Measurements from ENCODE around the gene GRM3. TPM values are rescaled to one million over a fixed set of nuclear protein-coding genes. Genes with fewer than 3 reads are reported as not detected.

GRM3 gene
- total RNA-seq, 2 experiments from 2014 or later, result not detected

DNA sequence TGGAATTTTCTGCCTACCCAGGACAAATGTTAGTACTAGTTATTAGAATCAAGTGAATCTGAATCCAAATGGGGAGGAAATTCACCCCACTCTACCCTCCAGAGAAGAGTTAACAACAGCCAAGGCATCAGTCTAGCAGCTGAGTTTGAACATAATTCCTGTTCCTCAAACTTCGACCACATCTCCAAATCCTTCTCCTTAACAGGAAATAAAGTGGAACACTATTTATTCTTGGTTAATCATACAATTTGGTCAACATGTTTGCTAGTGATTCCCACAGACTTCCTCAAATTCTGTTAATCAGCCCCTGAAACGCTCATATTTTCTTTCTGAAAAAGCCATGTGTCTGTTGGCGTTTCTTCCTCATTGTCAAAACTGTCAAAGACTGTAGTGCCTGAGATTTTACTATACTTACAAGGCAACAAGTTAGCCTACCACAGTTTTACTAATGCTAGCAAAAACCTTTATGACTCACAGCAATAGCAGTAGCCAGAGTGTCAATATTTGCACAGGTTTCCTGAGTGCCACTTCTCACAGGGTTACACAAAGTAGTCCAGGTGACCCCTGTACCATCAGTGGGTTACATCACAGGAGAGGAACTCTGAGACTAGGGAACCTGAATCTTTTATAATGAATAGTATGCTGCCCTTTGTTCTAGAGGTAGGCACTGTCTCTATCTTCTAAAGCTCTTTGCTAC is 202.9 kb downstream of the GRM3 start:
- TF ChIP-seq EZH2phosphoT487 (IDR thresholded peaks at IDR 0.05; ENCODE audit: borderline replicate concordance, low read depth, low read length), result no peak
- TF ChIP-seq, protein P1, sequence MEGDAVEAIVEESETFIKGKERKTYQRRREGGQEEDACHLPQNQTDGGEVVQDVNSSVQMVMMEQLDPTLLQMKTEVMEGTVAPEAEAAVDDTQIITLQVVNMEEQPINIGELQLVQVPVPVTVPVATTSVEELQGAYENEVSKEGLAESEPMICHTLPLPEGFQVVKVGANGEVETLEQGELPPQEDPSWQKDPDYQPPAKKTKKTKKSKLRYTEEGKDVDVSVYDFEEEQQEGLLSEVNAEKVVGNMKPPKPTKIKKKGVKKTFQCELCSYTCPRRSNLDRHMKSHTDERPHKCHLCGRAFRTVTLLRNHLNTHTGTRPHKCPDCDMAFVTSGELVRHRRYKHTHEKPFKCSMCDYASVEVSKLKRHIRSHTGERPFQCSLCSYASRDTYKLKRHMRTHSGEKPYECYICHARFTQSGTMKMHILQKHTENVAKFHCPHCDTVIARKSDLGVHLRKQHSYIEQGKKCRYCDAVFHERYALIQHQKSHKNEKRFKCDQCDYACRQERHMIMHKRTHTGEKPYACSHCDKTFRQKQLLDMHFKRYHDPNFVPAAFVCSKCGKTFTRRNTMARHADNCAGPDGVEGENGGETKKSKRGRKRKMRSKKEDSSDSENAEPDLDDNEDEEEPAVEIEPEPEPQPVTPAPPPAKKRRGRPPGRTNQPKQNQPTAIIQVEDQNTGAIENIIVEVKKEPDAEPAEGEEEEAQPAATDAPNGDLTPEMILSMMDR (conservative IDR thresholded peaks at IDR 0.05; ENCODE audit: low read length), result no peak
- H3K36me3 ChIP-seq (ENCODE audit: insufficient read depth, low read length), result no peaks in the 10 kb centered on the region
- H3K4me1 ChIP-seq (ENCODE audit: insufficient read depth, low read length, poor library complexity, severe bottlenecking), result no peaks in the 10 kb centered on the region
- H3K4me2 ChIP-seq (ENCODE audit: low read length), result no peak overlapping the region
- no peaks in the 10 kb centered on the region for H3K9me3 ChIP-seq (ENCODE audit: low read length)
- DNase-seq (ENCODE audit: low spot score), result no peak
- no peak overlapping the region for H3K4me3 ChIP-seq (ENCODE audit: low read depth, low read length, poor library complexity, severe bottlenecking)
- ChIA-PET POLR2A (no interaction called here), CTCF (ENCODE audit: unreplicated experiment) (no interaction called here)
- BruUV-seq (replicated peaks), result no TSS peak
- intact Hi-C loops (cut with micrococcal nuclease; ENCODE audit: unreplicated experiment), result no loop called here
- H3K27ac ChIP-seq (ENCODE audit: low read depth, low read length, poor library complexity, severe bottlenecking), result no peak overlapping the region
- H4K20me1 ChIP-seq (ENCODE audit: insufficient read depth, low read length), result no peaks in the 10 kb centered on the region
- no peak overlapping the region for H2AFZ ChIP-seq (ENCODE audit: low read length)
- no peaks in the 10 kb centered on the region for H3K79me2 ChIP-seq (ENCODE audit: insufficient read depth, low read depth, low read length)
- no peaks in the 10 kb centered on the region for H3K9me2 ChIP-seq (ENCODE audit: insufficient read depth, low read length)

DNA sequence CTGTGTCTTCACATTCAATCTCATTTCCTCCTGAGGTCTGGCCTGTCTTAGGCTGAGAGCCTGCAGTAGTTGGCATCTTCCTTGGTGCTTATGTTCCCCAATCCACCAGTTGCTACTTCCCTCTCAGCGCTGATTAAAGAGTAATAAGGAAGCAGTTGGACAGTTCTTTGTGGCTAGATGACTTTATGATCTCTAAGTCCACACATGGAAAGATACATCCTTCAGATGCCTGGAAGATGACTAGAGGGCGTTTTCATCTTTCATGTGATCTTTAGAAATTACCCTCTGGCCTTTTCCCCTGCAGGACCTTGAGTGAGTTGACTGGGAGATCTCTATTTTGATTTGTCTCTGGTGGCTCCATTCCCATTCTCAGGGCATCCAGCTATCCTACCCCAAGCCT is 204.5 kb downstream of the GRM3 start:
- ChIA-PET POLR2A (no interaction called here), CTCF (ENCODE audit: unreplicated experiment) (no interaction called here)
- H4K20me1 ChIP-seq (ENCODE audit: insufficient read depth, low read length), result no peaks in the 10 kb centered on the region
- no peaks in the 10 kb centered on the region for H3K79me2 ChIP-seq (ENCODE audit: insufficient read depth, low read depth, low read length)
- H3K4me3 ChIP-seq (ENCODE audit: low read depth, low read length, poor library complexity, severe bottlenecking), result no peak overlapping the region
- H3K9me2 ChIP-seq (ENCODE audit: insufficient read depth, low read length), result no peaks in the 10 kb centered on the region
- DNase-seq (ENCODE audit: low spot score), result no peak
- H3K27ac ChIP-seq (ENCODE audit: low read depth, low read length, poor library complexity, severe bottlenecking), result no peak overlapping the region
- no peaks in the 10 kb centered on the region for H3K36me3 ChIP-seq (ENCODE audit: insufficient read depth, low read length)
- no peak overlapping the region for H3K4me2 ChIP-seq (ENCODE audit: low read length)
- TF ChIP-seq, protein P1 (conservative IDR thresholded peaks at IDR 0.05; ENCODE audit: low read length), result no peak
- TF ChIP-seq EZH2phosphoT487 (IDR thresholded peaks at IDR 0.05; ENCODE audit: borderline replicate concordance, low read depth, low read length), result no peak
- H2AFZ ChIP-seq (ENCODE audit: low read length), result no peak overlapping the region
- intact Hi-C loops (cut with micrococcal nuclease; ENCODE audit: unreplicated experiment), result no loop called here
- H3K4me1 ChIP-seq (ENCODE audit: insufficient read depth, low read length, poor library complexity, severe bottlenecking), result no peaks in the 10 kb centered on the region
- H3K9me3 ChIP-seq (ENCODE audit: low read length), result no peaks in the 10 kb centered on the region
- no TSS peak for BruUV-seq (replicated peaks)

GRCh38 chr7:86851566-86851965 is 207.9 kb downstream of the GRM3 start:
- H4K20me1 ChIP-seq (ENCODE audit: insufficient read depth, low read length), result no peaks in the 10 kb centered on the region
- no peaks in the 10 kb centered on the region for H3K9me2 ChIP-seq (ENCODE audit: insufficient read depth, low read length)
- ChIA-PET CTCF (ENCODE audit: unreplicated experiment) (no interaction called here), POLR2A (interaction anchor here (0.6 to 1.2 kb wide), 3 partner anchors 9 to 604 kb away, joined by 3 read pairs; no protein-coding TSS in a partner anchor)
- H3K9me3 ChIP-seq (ENCODE audit: low read length), result no peaks in the 10 kb centered on the region
- H3K79me2 ChIP-seq (ENCODE audit: insufficient read depth, low read depth, low read length), result no peaks in the 10 kb centered on the region
- no peak overlapping the region for H3K4me3 ChIP-seq (ENCODE audit: low read depth, low read length, poor library complexity, severe bottlenecking)
- H3K27ac ChIP-seq (ENCODE audit: low read depth, low read length, poor library complexity, severe bottlenecking), result no peak overlapping the region
- no peak for DNase-seq (ENCODE audit: low spot score)
- intact Hi-C loops (cut with micrococcal nuclease; ENCODE audit: unreplicated experiment), result no loop called here
- H3K4me1 ChIP-seq (ENCODE audit: insufficient read depth, low read length, poor library complexity, severe bottlenecking), result no peaks in the 10 kb centered on the region
- no TSS peak for BruUV-seq (replicated peaks)
- no peak overlapping the region for H2AFZ ChIP-seq (ENCODE audit: low read length)
- no peak overlapping the region for H3K4me2 ChIP-seq (ENCODE audit: low read length)
- H3K36me3 ChIP-seq (ENCODE audit: insufficient read depth, low read length), result no peaks in the 10 kb centered on the region
- TF ChIP-seq EZH2phosphoT487 (IDR thresholded peaks at IDR 0.05; ENCODE audit: borderline replicate concordance, low read depth, low read length), result no peak
- TF ChIP-seq, protein P1 (conservative IDR thresholded peaks at IDR 0.05; ENCODE audit: low read length), result no peak

Measured in OCI-LY7 (cell line).